ENCODE data around the gene IQCH. TPM values are rescaled to one million over a fixed set of nuclear protein-coding genes. Genes with fewer than 3 reads are reported as not detected.

The IQCH gene
- total RNA-seq, 1 donor from 2014 or later = 1.5 TPM

GRCh38 chr15:67290319-67290718 is 35.7 kb downstream of the IQCH start:
- TF ChIP-seq, protein P1, sequence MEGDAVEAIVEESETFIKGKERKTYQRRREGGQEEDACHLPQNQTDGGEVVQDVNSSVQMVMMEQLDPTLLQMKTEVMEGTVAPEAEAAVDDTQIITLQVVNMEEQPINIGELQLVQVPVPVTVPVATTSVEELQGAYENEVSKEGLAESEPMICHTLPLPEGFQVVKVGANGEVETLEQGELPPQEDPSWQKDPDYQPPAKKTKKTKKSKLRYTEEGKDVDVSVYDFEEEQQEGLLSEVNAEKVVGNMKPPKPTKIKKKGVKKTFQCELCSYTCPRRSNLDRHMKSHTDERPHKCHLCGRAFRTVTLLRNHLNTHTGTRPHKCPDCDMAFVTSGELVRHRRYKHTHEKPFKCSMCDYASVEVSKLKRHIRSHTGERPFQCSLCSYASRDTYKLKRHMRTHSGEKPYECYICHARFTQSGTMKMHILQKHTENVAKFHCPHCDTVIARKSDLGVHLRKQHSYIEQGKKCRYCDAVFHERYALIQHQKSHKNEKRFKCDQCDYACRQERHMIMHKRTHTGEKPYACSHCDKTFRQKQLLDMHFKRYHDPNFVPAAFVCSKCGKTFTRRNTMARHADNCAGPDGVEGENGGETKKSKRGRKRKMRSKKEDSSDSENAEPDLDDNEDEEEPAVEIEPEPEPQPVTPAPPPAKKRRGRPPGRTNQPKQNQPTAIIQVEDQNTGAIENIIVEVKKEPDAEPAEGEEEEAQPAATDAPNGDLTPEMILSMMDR (IDR thresholded peaks at IDR 0.05) = no peak
- no peaks in the 10 kb centered on the region for H3K36me3 Mint-ChIP-seq (ENCODE audit: low read depth)
- intact Hi-C loops (cut with micrococcal nuclease) = no loop called here
- DNase-seq = no peak
- ATAC-seq (ENCODE audit: low read depth) = no peak
- H3K9me3 Mint-ChIP-seq = peaks cover 5% of the 10 kb centered on the region
- no peak overlapping the region for H3K4me3 Mint-ChIP-seq
- CTCF ChIA-PET = interaction anchor here (1.2 kb wide), 1 partner anchor 13 kb away, joined by 3 read pairs; no protein-coding TSS in a partner anchor
- no peak overlapping the region for H3K27ac Mint-ChIP-seq
- no peaks in the 10 kb centered on the region for H3K27me3 Mint-ChIP-seq
- no peaks in the 10 kb centered on the region for H3K4me1 Mint-ChIP-seq
- POLR2A ChIA-PET = no interaction called here

GRCh38 chr15:67296188-67296587 is 41.6 kb downstream of the IQCH start:
- Mint-ChIP-seq H3K27me3 (no peaks in the 10 kb centered on the region), H3K27ac (no peak overlapping the region), H3K4me3 (no peak overlapping the region), H3K36me3 (ENCODE audit: low read depth) (no peaks in the 10 kb centered on the region), H3K4me1 (peaks cover 16% of the 10 kb centered on the region), H3K9me3 (no peaks in the 10 kb centered on the region)
- no peak for ATAC-seq (ENCODE audit: low read depth)
- ChIA-PET POLR2A (no interaction called here), CTCF (interaction anchor here (1.3 kb wide), 1 partner anchor 350 kb away, joined by 5 read pairs; no protein-coding TSS in a partner anchor)
- TF ChIP-seq, protein P1 (IDR thresholded peaks at IDR 0.05) = no peak
- intact Hi-C loops (cut with micrococcal nuclease) = no loop called here
- no peak for DNase-seq

DNA sequence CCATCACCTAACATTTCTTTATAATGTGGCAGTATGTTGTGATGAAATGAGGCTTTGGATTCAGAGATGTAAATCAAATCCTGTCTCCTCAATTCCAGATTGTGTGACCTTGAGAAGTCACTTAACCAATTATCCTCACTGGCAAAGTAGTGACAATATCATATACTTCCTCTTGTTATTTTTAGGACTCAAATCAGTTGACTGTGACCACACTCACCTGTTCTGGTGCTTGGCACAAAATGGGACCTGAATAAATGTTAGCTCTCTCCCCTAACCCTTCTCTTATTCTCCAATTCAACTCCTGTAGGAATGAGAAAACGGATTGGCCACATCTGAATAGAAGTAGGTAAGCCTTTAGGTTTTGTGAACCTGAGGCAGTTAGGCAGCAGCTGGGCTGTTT is 42.1 kb downstream of the IQCH start:
- TF ChIP-seq, protein P1 (IDR thresholded peaks at IDR 0.05) = no peak
- intact Hi-C loops (cut with micrococcal nuclease) = no loop called here
- Mint-ChIP-seq H3K27me3 (no peaks in the 10 kb centered on the region), H3K27ac (no peak overlapping the region), H3K9me3 (no peaks in the 10 kb centered on the region), H3K4me3 (no peak overlapping the region), H3K4me1 (peaks cover 16% of the 10 kb centered on the region), H3K36me3 (ENCODE audit: low read depth) (no peaks in the 10 kb centered on the region)
- DNase-seq (no peak), ATAC-seq (ENCODE audit: low read depth) (no peak)
- ChIA-PET CTCF (interaction anchor here (0.6 to 1.3 kb wide), 2 partner anchors 350 to 954 kb away, joined by 4 to 5 read pairs; no protein-coding TSS in a partner anchor), POLR2A (no interaction called here)

- ATAC-seq (ENCODE audit: low read depth) (no peak), DNase-seq (no peak)
- H3K9me3 Mint-ChIP-seq = no peaks in the 10 kb centered on the region
- no peaks in the 10 kb centered on the region for H3K27me3 Mint-ChIP-seq
- CTCF ChIA-PET = interaction anchor here (0.7 to 3.0 kb wide), 4 partner anchors 208 to 354 kb away, joined by 3 to 11 read pairs (median 4); no protein-coding TSS in a partner anchor
- intact Hi-C loops (cut with micrococcal nuclease) = loop anchor here (5.0 to 10.0 kb wide), 3 partner anchors 134 to 534 kb away; no protein-coding TSS in a partner anchor
- POLR2A ChIA-PET = no interaction called here
- no peaks in the 10 kb centered on the region for H3K36me3 Mint-ChIP-seq (ENCODE audit: low read depth)
- H3K4me3 Mint-ChIP-seq = no peak overlapping the region
- TF ChIP-seq, protein P1 (IDR thresholded peaks at IDR 0.05) = no peak
- peaks cover 16% of the 10 kb centered on the region for H3K4me1 Mint-ChIP-seq
- no peak overlapping the region for H3K27ac Mint-ChIP-seq
Measured at GRCh38 chr15:67300266-67301025, 45.9 kb downstream of the IQCH start.

All from activated B cell treated with CpG ODN at 0.5 μM for 24 hours (primary cell).